COR-L47 (cell line): ENCODE results near the gene ABCA13.
"Not testable (repeated sequence)": the region's sequence is repeated elsewhere in the genome, so short reads cannot be mapped to it uniquely, and the experiment has no call there.

ENCODE experiments used
- DNase-seq: peaks from one replicate; lab custom pipeline; 2025; lab: John Stamatoyannopoulos, UW

Gene ABCA13

GRCh38 chr7:48171202-48171601, at the start of gene ABCA13:
Gene ABCA13 (plus strand): TSS chr7:48171458. CDS start chr7:48171484, 26 bp downstream.
- DNase-seq = no peak

GRCh38 chr7:48126037-48126436, 45.2 kb upstream of the ABCA13 start:
- no peak for DNase-seq

- DNase-seq = no peak
These were observed 40.6 kb upstream of the ABCA13 start for GRCh38 chr7:48130658-48131108.

GRCh38 chr7:48132792-48133191, 38.5 kb upstream of the ABCA13 start:
- DNase-seq = no peak

- DNase-seq = no peak
These were observed 31.8 kb upstream of the ABCA13 start for GRCh38 chr7:48139459-48139858.

GRCh38 chr7:48140001-48140681, 31.1 kb upstream of the ABCA13 start:
- DNase-seq = no peak

- no peak for DNase-seq
These were observed 29.7 kb upstream of the ABCA13 start for GRCh38 chr7:48141521-48141920.

- no peak for DNase-seq
These were observed 26.9 kb upstream of the ABCA13 start for GRCh38 chr7:48144291-48144768.

- DNase-seq = no peak
These were observed 24.1 kb upstream of the ABCA13 start for GRCh38 chr7:48147078-48147591.

GRCh38 chr7:48147690-48148089, 23.6 kb upstream of the ABCA13 start:
- DNase-seq = not testable (repeated sequence)

- no peak for DNase-seq
These were observed 22.9 kb upstream of the ABCA13 start for GRCh38 chr7:48148311-48148710.

GRCh38 chr7:48149058-48149457, 22.2 kb upstream of the ABCA13 start:
- no peak for DNase-seq

GRCh38 chr7:48150086-48150485, 21.2 kb upstream of the ABCA13 start:
- DNase-seq = no peak

- no peak for DNase-seq
These were observed 16.4 kb upstream of the ABCA13 start for GRCh38 chr7:48154792-48155413.

- DNase-seq = no peak
These were observed 12.9 kb upstream of the ABCA13 start for GRCh38 chr7:48158404-48158803.

- DNase-seq = no peak
These were observed 9.7 kb upstream of the ABCA13 start for GRCh38 chr7:48161407-48162125.

GRCh38 chr7:48165157-48165556, 6.1 kb upstream of the ABCA13 start:
- no peak for DNase-seq

- no peak for DNase-seq
These were observed 3.1 kb upstream of the ABCA13 start for GRCh38 chr7:48168159-48168558.

GRCh38 chr7:48170506-48170905, 752 bp upstream of the ABCA13 start:
- no peak for DNase-seq

GRCh38 chr7:48173313-48173712, 2.1 kb downstream of the ABCA13 start:
- no peak for DNase-seq

- DNase-seq = no peak
These were observed 2.6 kb downstream of the ABCA13 start for GRCh38 chr7:48173756-48174382.

GRCh38 chr7:48175019-48175418, 3.8 kb downstream of the ABCA13 start:
- no peak for DNase-seq
